NB4 (cell line): ENCODE results near the gene MAN2B1.

ENCODE experiments used
- CTCF ChIP-seq: IDR thresholded peaks from one replicate; pipeline ENCODE4 v1.5.1; 2012; ENCODE audit warnings: low read depth, low read length
- POLR2A ChIP-seq: IDR thresholded peaks from 2 replicates; pipeline ENCODE4 v1.6.1; 2011; ENCODE audit warnings: mild to moderate bottlenecking; ENCODE audit not compliant: insufficient read length; ENCODE audit errors: extremely low read depth

- TF ChIP-seq POLR2A (peak; percentile 37), CTCF (no peak)
These were observed 3.0 kb upstream of the MAN2B1 start for GRCh38 chr19:12669270-12670158.
